Measurements from ENCODE around the gene BNIPL. TPM values are rescaled to one million over a fixed set of nuclear protein-coding genes. Genes with fewer than 3 reads are reported as not detected.

The BNIPL gene
- total RNA-seq, 3 donors from 2014 or later = 0.22 to 0.53 (median 0.28) TPM

- ATAC-seq (no peak), DNase-seq (no peak)
- Mint-ChIP-seq H3K9me3 (no peaks in the 10 kb centered on the region), H3K36me3 (ENCODE audit: insufficient read depth) (peaks cover 36% of the 10 kb centered on the region), H3K27me3 (ENCODE audit: low read depth) (no peaks in the 10 kb centered on the region), H3K4me3 (no peak overlapping the region), H3K4me1 (ENCODE audit: low read depth) (peaks cover 11% of the 10 kb centered on the region)
Observed at GRCh38 chr1:151032164-151032563, 4.2 kb upstream of the BNIPL start.

- H3K36me3 Mint-ChIP-seq (ENCODE audit: insufficient read depth) = peaks cover 22% of the 10 kb centered on the region
- no peak overlapping the region for H3K4me3 Mint-ChIP-seq
- no peaks in the 10 kb centered on the region for H3K27me3 Mint-ChIP-seq (ENCODE audit: low read depth)
- no peak for ATAC-seq
- H3K4me1 Mint-ChIP-seq (ENCODE audit: low read depth) = peaks cover 11% of the 10 kb centered on the region
- no peaks in the 10 kb centered on the region for H3K9me3 Mint-ChIP-seq
- no peak for DNase-seq
Observed at GRCh38 chr1:151035167-151035566, 1.2 kb upstream of the BNIPL start.

- DNase-seq (no peak), ATAC-seq (no peak)
- Mint-ChIP-seq H3K9me3 (no peaks in the 10 kb centered on the region), H3K27me3 (ENCODE audit: low read depth) (no peaks in the 10 kb centered on the region), H3K4me3 (no peak overlapping the region), H3K4me1 (ENCODE audit: low read depth) (peaks cover 11% of the 10 kb centered on the region), H3K36me3 (ENCODE audit: insufficient read depth) (peaks cover 18% of the 10 kb centered on the region)
Observed at GRCh38 chr1:151037032-151037431, 646 bp downstream of the BNIPL start.

- ATAC-seq (no peak), DNase-seq (no peak)
- Mint-ChIP-seq H3K4me1 (ENCODE audit: low read depth) (peaks cover 22% of the 10 kb centered on the region), H3K4me3 (no peak overlapping the region), H3K9me3 (no peaks in the 10 kb centered on the region), H3K27me3 (ENCODE audit: low read depth) (no peaks in the 10 kb centered on the region), H3K36me3 (ENCODE audit: insufficient read depth) (peaks cover 12% of the 10 kb centered on the region)
Observed at GRCh38 chr1:151039521-151039920, 3.1 kb downstream of the BNIPL start.

GRCh38 chr1:151043163-151043562 lies 6.8 kb downstream of the BNIPL start:
- peaks cover 34% of the 10 kb centered on the region for H3K4me1 Mint-ChIP-seq (ENCODE audit: low read depth)
- ATAC-seq (no peak), DNase-seq (no peak)
- H3K36me3 Mint-ChIP-seq (ENCODE audit: insufficient read depth) = peaks cover 1% of the 10 kb centered on the region
- H3K27me3 Mint-ChIP-seq (ENCODE audit: low read depth) = no peaks in the 10 kb centered on the region
- no peaks in the 10 kb centered on the region for H3K9me3 Mint-ChIP-seq
- no peak overlapping the region for H3K4me3 Mint-ChIP-seq

- peaks cover 54% of the 10 kb centered on the region for H3K4me1 Mint-ChIP-seq (ENCODE audit: low read depth)
- no peaks in the 10 kb centered on the region for H3K27me3 Mint-ChIP-seq (ENCODE audit: low read depth)
Observed at GRCh38 chr1:151047591-151047924, 11.2 kb downstream of the BNIPL start, which contains the start of gene C1orf56. TSS of gene C1orf56 (plus strand) at chr1:151047751. CDS start at chr1:151047848, 97 bp downstream.

GRCh38 chr1:151047925-151048644 lies 11.7 kb downstream of the BNIPL start:
- Mint-ChIP-seq H3K36me3 (ENCODE audit: insufficient read depth) (peaks cover 14% of the 10 kb centered on the region), H3K27me3 (ENCODE audit: low read depth) (no peaks in the 10 kb centered on the region), H3K4me1 (ENCODE audit: low read depth) (peaks cover 53% of the 10 kb centered on the region), H3K4me3 (peak overlapping the region; percentile 87), H3K9me3 (no peaks in the 10 kb centered on the region)
- ATAC-seq (peak; percentile 67 to 72), DNase-seq (peak; percentile 40)

More at GRCh38 chr1:151047591-151047924, 11.2 kb downstream of the BNIPL start, which contains the start of gene C1orf56:
- Mint-ChIP-seq H3K36me3 (ENCODE audit: insufficient read depth) (peaks cover 12% of the 10 kb centered on the region), H3K4me3 (peak within 1 kb of the TSS; percentile 87), H3K9me3 (no peaks in the 10 kb centered on the region)
- DNase-seq = peak; percentile 38
- ATAC-seq = peak; percentile 80 to 86

GRCh38 chr1:151048645-151049032 lies 12.3 kb downstream of the BNIPL start:
- Mint-ChIP-seq H3K27me3 (ENCODE audit: low read depth) (no peaks in the 10 kb centered on the region), H3K4me3 (peak overlapping the region; percentile 87), H3K9me3 (no peaks in the 10 kb centered on the region), H3K4me1 (ENCODE audit: low read depth) (peaks cover 53% of the 10 kb centered on the region), H3K36me3 (ENCODE audit: insufficient read depth) (peaks cover 12% of the 10 kb centered on the region)
- DNase-seq (no peak), ATAC-seq (no peak)

GRCh38 chr1:151049458-151049857 lies 13.1 kb downstream of the BNIPL start:
- ATAC-seq (no peak), DNase-seq (no peak)
- Mint-ChIP-seq H3K36me3 (ENCODE audit: insufficient read depth) (peaks cover 17% of the 10 kb centered on the region), H3K4me1 (ENCODE audit: low read depth) (peaks cover 57% of the 10 kb centered on the region), H3K9me3 (no peaks in the 10 kb centered on the region), H3K27me3 (ENCODE audit: low read depth) (no peaks in the 10 kb centered on the region), H3K4me3 (peak overlapping the region; percentile 8)

- Mint-ChIP-seq H3K36me3 (ENCODE audit: insufficient read depth) (peaks cover 23% of the 10 kb centered on the region), H3K9me3 (no peaks in the 10 kb centered on the region), H3K4me1 (ENCODE audit: low read depth) (peaks cover 64% of the 10 kb centered on the region), H3K4me3 (no peak overlapping the region), H3K27me3 (ENCODE audit: low read depth) (no peaks in the 10 kb centered on the region)
- DNase-seq (no peak), ATAC-seq (no peak)
Observed at GRCh38 chr1:151050051-151050688, 13.8 kb downstream of the BNIPL start.

- Mint-ChIP-seq H3K4me1 (ENCODE audit: low read depth) (peaks cover 69% of the 10 kb centered on the region), H3K27me3 (ENCODE audit: low read depth) (no peaks in the 10 kb centered on the region), H3K36me3 (ENCODE audit: insufficient read depth) (peaks cover 34% of the 10 kb centered on the region), H3K4me3 (no peak overlapping the region), H3K9me3 (no peaks in the 10 kb centered on the region)
- no peak for ATAC-seq
- no peak for DNase-seq
Observed at GRCh38 chr1:151051356-151052009, 15.1 kb downstream of the BNIPL start.

- Mint-ChIP-seq H3K4me3 (peak overlapping the region; percentile 99), H3K9me3 (no peaks in the 10 kb centered on the region), H3K36me3 (ENCODE audit: insufficient read depth) (peaks cover 48% of the 10 kb centered on the region), H3K27me3 (ENCODE audit: low read depth) (no peaks in the 10 kb centered on the region), H3K4me1 (ENCODE audit: low read depth) (peaks cover 65% of the 10 kb centered on the region)
- no peak for DNase-seq
- ATAC-seq = no peak
Observed at GRCh38 chr1:151054971-151055547, 18.7 kb downstream of the BNIPL start.

- no peaks in the 10 kb centered on the region for H3K9me3 Mint-ChIP-seq
- H3K4me1 Mint-ChIP-seq (ENCODE audit: low read depth) = peaks cover 70% of the 10 kb centered on the region
- ATAC-seq = no peak
- peak overlapping the region; percentile 99 for H3K4me3 Mint-ChIP-seq
- peaks cover 48% of the 10 kb centered on the region for H3K36me3 Mint-ChIP-seq (ENCODE audit: insufficient read depth)
- no peaks in the 10 kb centered on the region for H3K27me3 Mint-ChIP-seq (ENCODE audit: low read depth)
- DNase-seq = no peak
Observed at GRCh38 chr1:151055581-151055980, 19.2 kb downstream of the BNIPL start.

GRCh38 chr1:151056149-151056548 lies 19.8 kb downstream of the BNIPL start:
- Mint-ChIP-seq H3K9me3 (no peaks in the 10 kb centered on the region), H3K4me1 (ENCODE audit: low read depth) (peaks cover 71% of the 10 kb centered on the region), H3K27me3 (ENCODE audit: low read depth) (no peaks in the 10 kb centered on the region), H3K4me3 (peak overlapping the region; percentile 99), H3K36me3 (ENCODE audit: insufficient read depth) (peaks cover 45% of the 10 kb centered on the region)
- ATAC-seq (peak in 1 of 2 donors; percentile 19), DNase-seq (no peak)
